DMS114 treated with DMSO at 0.1 percent for 48 hours (cell line): Measurements from ENCODE around the gene MYL6B.
A peak's percentile ranks its signal among the peaks of the same experiment; 100 is the strongest.

Source experiments
- DNase-seq: peaks from one replicate; lab custom pipeline; 2025; ENCODE audit not compliant: unreplicated experiment; lab: John Stamatoyannopoulos, UW

MYL6B gene

GRCh38 chr12:56121204-56121870 is 31.1 kb upstream of the MYL6B start:
- no peak for DNase-seq

- DNase-seq = no peak
These were observed 29.8 kb upstream of the MYL6B start for GRCh38 chr12:56122637-56123036.

- DNase-seq = no peak
These were observed 28.3 kb upstream of the MYL6B start for GRCh38 chr12:56124133-56124532.

GRCh38 chr12:56126732-56127239 is 25.6 kb upstream of the MYL6B start:
- DNase-seq = no peak

GRCh38 chr12:56127485-56127887 is 24.9 kb upstream of the MYL6B start:
- no peak for DNase-seq

- peak; percentile 100 for DNase-seq
These were observed 24.3 kb upstream of the MYL6B start, which contains the start of gene ESYT1 for GRCh38 chr12:56127888-56128669. TSS of gene ESYT1 (plus strand) at chr12:56128267. CDS start at chr12:56128320, 53 bp downstream.

- DNase-seq = no peak
These were observed 23.6 kb upstream of the MYL6B start for GRCh38 chr12:56128670-56129205.

GRCh38 chr12:56129206-56129941 is 23.0 kb upstream of the MYL6B start:
- no peak for DNase-seq

GRCh38 chr12:56129942-56130495 is 22.4 kb upstream of the MYL6B start:
- no peak for DNase-seq

- no peak for DNase-seq
These were observed 21.5 kb upstream of the MYL6B start for GRCh38 chr12:56130876-56131275.

GRCh38 chr12:56134897-56135296 is 17.5 kb upstream of the MYL6B start:
- no peak for DNase-seq

- DNase-seq = no peak
These were observed 14.4 kb upstream of the MYL6B start for GRCh38 chr12:56137853-56138571.

GRCh38 chr12:56141946-56142784 is 10.2 kb upstream of the MYL6B start:
- DNase-seq = no peak

GRCh38 chr12:56143217-56143616 is 9.2 kb upstream of the MYL6B start:
- DNase-seq = no peak

GRCh38 chr12:56143870-56144269 is 8.5 kb upstream of the MYL6B start:
- DNase-seq = no peak

GRCh38 chr12:56145217-56145616 is 7.2 kb upstream of the MYL6B start:
- no peak for DNase-seq

GRCh38 chr12:56146492-56147460 is 5.6 kb upstream of the MYL6B start:
- DNase-seq = no peak

GRCh38 chr12:56150563-56150962 is 1.8 kb upstream of the MYL6B start:
- no peak for DNase-seq
